DOHH2 (cell line): ENCODE data around the gene GLI2.

Experiments used
- H3F3A ChIP-seq: fragments of 200-600 bp; sonication (generic), shearing (Covaris generic); 2 replicates; pipeline ENCODE4 v1.6.0; 2016; ENCODE audit warnings: antibody characterized with exemption, mild to moderate bottlenecking; ENCODE audit not compliant: control insufficient read depth, insufficient read depth
- H3K27ac ChIP-seq: fragments of 200-600 bp; sonication (generic); 2 replicates; pipeline ENCODE4 v1.5.1; 2014; ENCODE audit warnings: low read depth, mild to moderate bottlenecking, low read length, moderate library complexity
- H3K27me3 ChIP-seq: fragments of 200-600 bp; sonication (generic); 2 replicates; pipeline ENCODE4 v1.6.1; 2014; ENCODE audit warnings: mild to moderate bottlenecking, low read length, mixed read lengths; ENCODE audit not compliant: control insufficient read depth
- H3K36me3 ChIP-seq: fragments of 200-600 bp; sonication (generic); 2 replicates; pipeline ENCODE4 v1.6.1; 2014; ENCODE audit warnings: mild to moderate bottlenecking, low read length, moderate library complexity, mixed read lengths; ENCODE audit not compliant: control insufficient read depth
- H3K4me1 ChIP-seq: fragments of 200-600 bp; sonication (generic); 2 replicates; pipeline ENCODE4 v1.6.1; 2014; ENCODE audit warnings: mild to moderate bottlenecking, low read length, mixed read lengths; ENCODE audit not compliant: control insufficient read depth
- H3K4me2 ChIP-seq: fragments of 200-600 bp; sonication (generic); 2 replicates; pipeline ENCODE4 v1.6.0; 2014; ENCODE audit warnings: mild to moderate bottlenecking, low read length, moderate library complexity
- H3K4me3 ChIP-seq: fragments of 200-600 bp; sonication (generic); 2 replicates; pipeline ENCODE4 v1.5.1; 2014; ENCODE audit warnings: mild to moderate bottlenecking, low read length, mixed read lengths
- H3K79me2 ChIP-seq: fragments of 200-600 bp; sonication (generic); 2 replicates; pipeline ENCODE4 v1.6.1; 2014; ENCODE audit warnings: mild to moderate bottlenecking, low read length, mixed read lengths; ENCODE audit not compliant: control insufficient read depth
- H3K9me2 ChIP-seq: fragments of 200-600 bp; sonication (generic); replicated peaks from 2 replicates; pipeline ENCODE4 v1.6.1; 2014; ENCODE audit warnings: mild to moderate bottlenecking, low read length, mixed read lengths; ENCODE audit not compliant: control insufficient read depth
- H3K9me3 ChIP-seq: fragments of 200-600 bp; sonication (generic); 2 replicates; pipeline ENCODE4 v1.6.1; 2014; ENCODE audit warnings: antibody characterized with exemption, low read length, mixed read lengths; ENCODE audit not compliant: control insufficient read depth, insufficient read depth
- H4K20me1 ChIP-seq: fragments of 200-600 bp; sonication (generic); 2 replicates; pipeline ENCODE4 v1.6.0; 2014; ENCODE audit warnings: low read depth, mild to moderate bottlenecking, antibody characterized with exemption, low read length, moderate library complexity; ENCODE audit not compliant: control insufficient read depth, insufficient read depth
- CTCF ChIP-seq: fragments of 200-600 bp; sonication (generic); IDR thresholded peaks from one replicate; pipeline ENCODE4 v1.5.1; 2014; ENCODE audit warnings: antibody characterized with exemption, mild to moderate bottlenecking, low read depth, low read length; ENCODE audit not compliant: poor library complexity, severe bottlenecking
- EZH2phosphoT487 ChIP-seq: fragments of 200-600 bp; sonication (generic); IDR thresholded peaks from 2 replicates; pipeline ENCODE4 v1.6.1; 2017; ENCODE audit warnings: borderline replicate concordance, mild to moderate bottlenecking, antibody characterized with exemption, low read length, moderate library complexity, mixed read lengths

The GLI2 gene

GRCh38 chr2:120693121-120693520, 42.5 kb upstream of the GLI2 start:
- peaks cover 11% of the 10 kb centered on the region for H3K27me3 ChIP-seq
- no peaks in the 10 kb centered on the region for H3K36me3 ChIP-seq
- H3K4me3 ChIP-seq, result no peak overlapping the region
- H4K20me1 ChIP-seq, result no peaks in the 10 kb centered on the region
- H3K9me3 ChIP-seq, result no peaks in the 10 kb centered on the region
- H3K4me1 ChIP-seq, result no peaks in the 10 kb centered on the region
- H3K9me2 ChIP-seq, result no peaks in the 10 kb centered on the region
- no peak overlapping the region for H3K4me2 ChIP-seq
- no peaks in the 10 kb centered on the region for H3F3A ChIP-seq
- TF ChIP-seq CTCF (no peak), EZH2phosphoT487 (no peak)
- no peak overlapping the region for H3K27ac ChIP-seq
- H3K79me2 ChIP-seq, result no peaks in the 10 kb centered on the region

- Histone ChIP-seq H4K20me1 (no peaks in the 10 kb centered on the region), H3K27me3 (peaks cover 16% of the 10 kb centered on the region), H3K36me3 (no peaks in the 10 kb centered on the region), H3K9me3 (no peaks in the 10 kb centered on the region), H3K27ac (no peak overlapping the region), H3K4me2 (no peak overlapping the region), H3F3A (no peaks in the 10 kb centered on the region), H3K9me2 (no peaks in the 10 kb centered on the region), H3K4me3 (no peak overlapping the region), H3K79me2 (no peaks in the 10 kb centered on the region), H3K4me1 (no peaks in the 10 kb centered on the region)
- TF ChIP-seq CTCF (no peak), EZH2phosphoT487 (no peak)
These were observed 41.6 kb upstream of the GLI2 start for GRCh38 chr2:120694034-120694433.

- H3K36me3 ChIP-seq, result no peaks in the 10 kb centered on the region
- H3K79me2 ChIP-seq, result no peaks in the 10 kb centered on the region
- H3K9me2 ChIP-seq, result no peaks in the 10 kb centered on the region
- no peaks in the 10 kb centered on the region for H4K20me1 ChIP-seq
- no peak overlapping the region for H3K27ac ChIP-seq
- H3K4me1 ChIP-seq, result no peaks in the 10 kb centered on the region
- no peaks in the 10 kb centered on the region for H3F3A ChIP-seq
- no peaks in the 10 kb centered on the region for H3K9me3 ChIP-seq
- H3K4me3 ChIP-seq, result no peak overlapping the region
- peaks cover 16% of the 10 kb centered on the region for H3K27me3 ChIP-seq
- TF ChIP-seq EZH2phosphoT487 (no peak), CTCF (no peak)
- no peak overlapping the region for H3K4me2 ChIP-seq
These were observed 38.2 kb upstream of the GLI2 start for GRCh38 chr2:120697471-120697870.

GRCh38 chr2:120699292-120699691, 36.4 kb upstream of the GLI2 start:
- Histone ChIP-seq H3F3A (no peaks in the 10 kb centered on the region), H4K20me1 (no peaks in the 10 kb centered on the region), H3K4me1 (no peaks in the 10 kb centered on the region), H3K79me2 (no peaks in the 10 kb centered on the region), H3K27ac (no peak overlapping the region), H3K9me2 (no peaks in the 10 kb centered on the region), H3K27me3 (peaks cover 16% of the 10 kb centered on the region), H3K9me3 (no peaks in the 10 kb centered on the region), H3K4me3 (no peak overlapping the region), H3K4me2 (no peak overlapping the region), H3K36me3 (no peaks in the 10 kb centered on the region)
- TF ChIP-seq CTCF, result no peak
- no peak for TF ChIP-seq EZH2phosphoT487
